ENCODE measurements around the gene RGL2. TPM values are rescaled to one million over a fixed set of nuclear protein-coding genes. Genes with fewer than 3 reads are reported as not detected.

RGL2 gene
- total and polyA plus RNA-seq, 2 of the 13 experiments (the other 11 are each of a cell fraction or from before 2014, with no cell fraction given): 22.9 to 47.4 TPM

DNA sequence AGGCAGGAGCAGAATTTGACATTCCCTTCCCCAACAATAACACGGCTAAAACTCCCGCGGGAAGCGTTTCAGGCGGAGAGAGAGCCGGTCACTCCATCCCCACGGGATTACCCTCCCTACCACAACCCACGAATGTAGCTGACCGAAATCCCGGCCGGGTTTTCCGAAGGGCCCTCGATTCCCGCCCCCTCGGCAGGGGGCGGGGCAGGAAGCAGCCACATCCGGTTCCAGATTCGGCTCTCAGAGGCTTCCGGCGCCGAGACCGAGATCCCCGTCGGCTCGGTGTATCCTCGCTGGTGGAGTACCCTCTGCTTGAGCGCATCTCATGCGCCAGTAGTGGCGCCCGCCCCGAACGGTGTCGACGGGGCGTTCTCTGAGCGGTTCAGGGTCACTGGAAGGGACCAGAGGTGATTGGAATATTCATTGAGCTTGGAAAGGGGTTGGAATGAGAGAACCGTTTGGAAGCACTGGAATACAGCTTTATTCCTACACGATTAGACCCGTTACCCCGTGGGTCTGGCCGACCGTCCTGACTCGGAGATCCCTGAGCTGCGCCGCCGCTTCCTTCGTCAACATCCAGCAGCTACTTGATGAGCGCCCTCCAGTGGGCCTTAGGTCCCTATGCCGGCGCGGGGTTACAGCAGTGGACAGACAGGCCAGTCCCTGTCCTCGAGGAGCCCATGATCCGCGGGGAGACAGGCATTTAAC is 649 bp upstream of the RGL2 start (continued):
- TF ChIP-seq, protein P1, sequence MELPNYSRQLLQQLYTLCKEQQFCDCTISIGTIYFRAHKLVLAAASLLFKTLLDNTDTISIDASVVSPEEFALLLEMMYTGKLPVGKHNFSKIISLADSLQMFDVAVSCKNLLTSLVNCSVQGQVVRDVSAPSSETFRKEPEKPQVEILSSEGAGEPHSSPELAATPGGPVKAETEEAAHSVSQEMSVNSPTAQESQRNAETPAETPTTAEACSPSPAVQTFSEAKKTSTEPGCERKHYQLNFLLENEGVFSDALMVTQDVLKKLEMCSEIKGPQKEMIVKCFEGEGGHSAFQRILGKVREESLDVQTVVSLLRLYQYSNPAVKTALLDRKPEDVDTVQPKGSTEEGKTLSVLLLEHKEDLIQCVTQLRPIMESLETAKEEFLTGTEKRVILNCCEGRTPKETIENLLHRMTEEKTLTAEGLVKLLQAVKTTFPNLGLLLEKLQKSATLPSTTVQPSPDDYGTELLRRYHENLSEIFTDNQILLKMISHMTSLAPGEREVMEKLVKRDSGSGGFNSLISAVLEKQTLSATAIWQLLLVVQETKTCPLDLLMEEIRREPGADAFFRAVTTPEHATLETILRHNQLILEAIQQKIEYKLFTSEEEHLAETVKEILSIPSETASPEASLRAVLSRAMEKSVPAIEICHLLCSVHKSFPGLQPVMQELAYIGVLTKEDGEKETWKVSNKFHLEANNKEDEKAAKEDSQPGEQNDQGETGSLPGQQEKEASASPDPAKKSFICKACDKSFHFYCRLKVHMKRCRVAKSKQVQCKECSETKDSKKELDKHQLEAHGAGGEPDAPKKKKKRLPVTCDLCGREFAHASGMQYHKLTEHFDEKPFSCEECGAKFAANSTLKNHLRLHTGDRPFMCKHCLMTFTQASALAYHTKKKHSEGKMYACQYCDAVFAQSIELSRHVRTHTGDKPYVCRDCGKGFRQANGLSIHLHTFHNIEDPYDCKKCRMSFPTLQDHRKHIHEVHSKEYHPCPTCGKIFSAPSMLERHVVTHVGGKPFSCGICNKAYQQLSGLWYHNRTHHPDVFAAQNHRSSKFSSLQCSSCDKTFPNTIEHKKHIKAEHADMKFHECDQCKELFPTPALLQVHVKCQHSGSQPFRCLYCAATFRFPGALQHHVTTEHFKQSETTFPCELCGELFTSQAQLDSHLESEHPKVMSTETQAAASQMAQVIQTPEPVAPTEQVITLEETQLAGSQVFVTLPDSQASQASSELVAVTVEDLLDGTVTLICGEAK (IDR thresholded peaks at IDR 0.05): peak; percentile 35
- TF ChIP-seq, protein P1 (CRISPR knock-in tag; IDR thresholded peaks at IDR 0.05): no peak; the same call in 1 of the 2 replicates
- TF ChIP-seq ZNF749 (CRISPR knock-in tag; IDR thresholded peaks at IDR 0.05; ENCODE audit: borderline replicate concordance) (peak; percentile 91; the same call in 1 of the 2 replicates), TOE1 (CRISPR knock-in tag; IDR thresholded peaks at IDR 0.05) (no peak), CCDC6 (CRISPR knock-in tag; IDR thresholded peaks at IDR 0.05) (peak; percentile 75), XRCC5 (optimal IDR thresholded peaks at IDR 0.05; ENCODE audit: low read length) (peak; percentile 88), ZNF713 (CRISPR knock-in tag; IDR thresholded peaks at IDR 0.05) (peak; percentile 20; the same call in 1 of the 2 replicates), KLF11 (CRISPR knock-in tag; IDR thresholded peaks at IDR 0.05) (peak; percentile 36; the same call in 1 of the 2 replicates), GTF3A (CRISPR knock-in tag; conservative IDR thresholded peaks at IDR 0.05) (peak; percentile 61; the same call in 1 of the 2 replicates), KLF9 (CRISPR knock-in tag; IDR thresholded peaks at IDR 0.05; ENCODE audit: low read depth) (peak; percentile 96; the same call in 1 of the 2 replicates), KDM2A (CRISPR knock-in tag; IDR thresholded peaks at IDR 0.05; ENCODE audit: borderline replicate concordance, low read depth) (peak; percentile 100), SRSF4 (IDR thresholded peaks at IDR 0.05; ENCODE audit: low read depth, low read length, poor library complexity, severe bottlenecking) (no peak), ZNF225 (CRISPR knock-in tag; IDR thresholded peaks at IDR 0.05) (no peak; the same call in 1 of the 2 replicates), ZNF589 (CRISPR knock-in tag; conservative IDR thresholded peaks at IDR 0.05) (peak; percentile 91), NFATC3 (CRISPR knock-in tag; IDR thresholded peaks at IDR 0.05) (no peak; the same call in 1 of the 2 replicates), SNRNP70 (IDR thresholded peaks at IDR 0.05; ENCODE audit: low read depth, low read length) (no peak), ZNF709 (CRISPR knock-in tag; IDR thresholded peaks at IDR 0.05) (peak; percentile 86)
- TF ChIP-seq, protein P2, sequence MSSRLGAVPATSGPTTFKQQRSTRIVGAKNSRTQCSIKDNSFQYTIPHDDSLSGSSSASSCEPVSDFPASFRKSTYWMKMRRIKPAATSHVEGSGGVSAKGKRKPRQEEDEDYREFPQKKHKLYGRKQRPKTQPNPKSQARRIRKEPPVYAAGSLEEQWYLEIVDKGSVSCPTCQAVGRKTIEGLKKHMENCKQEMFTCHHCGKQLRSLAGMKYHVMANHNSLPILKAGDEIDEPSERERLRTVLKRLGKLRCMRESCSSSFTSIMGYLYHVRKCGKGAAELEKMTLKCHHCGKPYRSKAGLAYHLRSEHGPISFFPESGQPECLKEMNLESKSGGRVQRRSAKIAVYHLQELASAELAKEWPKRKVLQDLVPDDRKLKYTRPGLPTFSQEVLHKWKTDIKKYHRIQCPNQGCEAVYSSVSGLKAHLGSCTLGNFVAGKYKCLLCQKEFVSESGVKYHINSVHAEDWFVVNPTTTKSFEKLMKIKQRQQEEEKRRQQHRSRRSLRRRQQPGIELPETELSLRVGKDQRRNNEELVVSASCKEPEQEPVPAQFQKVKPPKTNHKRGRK (CRISPR knock-in tag; IDR thresholded peaks at IDR 0.05): no peak

Measured in HepG2 (cell line).